Epithelial cell of proximal tubule (primary cell): ENCODE measurements around the gene EGLN1. TPM values are rescaled to one million over a fixed set of nuclear protein-coding genes. Genes with fewer than 3 reads are reported as not detected.

Experiments used
- DNase-seq: peaks from one replicate; pipeline ENCODE4 v3.0.0-alpha.2; 2011; ENCODE audit warnings: low read depth
- H3K4me3 ChIP-seq: 2 replicates; pipeline ENCODE4 v1.5.1; 2011; ENCODE audit warnings: low read depth, mild to moderate bottlenecking, low read length
- CTCF ChIP-seq: conservative IDR thresholded peaks from 2 replicates; pipeline ENCODE4 v1.5.1; 2012; ENCODE audit warnings: low read depth, mild to moderate bottlenecking, low read length
- total RNA-seq: library from RNA; depleted of rRNA; stranded (reverse); fragments of >200 nt; gene quantifications from 2 replicates; pipeline ENCODE4 v1.2.3, GENCODE V29; 2015

Gene EGLN1
- total RNA-seq, 1 donor from 2014 or later, result 34.5 TPM

- no peak for TF ChIP-seq CTCF
- no peak for DNase-seq
- no peak overlapping the region for H3K4me3 ChIP-seq
Measured at GRCh38 chr1:231396643-231397042, 25.4 kb downstream of the EGLN1 start.

GRCh38 chr1:231395998-231396390 lies 26.1 kb downstream of the EGLN1 start:
- TF ChIP-seq CTCF, result no peak
- DNase-seq, result no peak
- H3K4me3 ChIP-seq, result peak overlapping the region; percentile 18

- DNase-seq, result peak; percentile 97
- TF ChIP-seq CTCF, result no peak
- peak overlapping the region; percentile 19 for H3K4me3 ChIP-seq
Measured at GRCh38 chr1:231395076-231395997, 26.8 kb downstream of the EGLN1 start.

- TF ChIP-seq CTCF, result no peak
- H3K4me3 ChIP-seq, result no peak overlapping the region
- no peak for DNase-seq
Measured at GRCh38 chr1:231393668-231394067, 28.4 kb downstream of the EGLN1 start.

- H3K4me3 ChIP-seq, result no peak overlapping the region
- TF ChIP-seq CTCF, result peak; percentile 9
- no peak for DNase-seq
Measured at GRCh38 chr1:231392389-231393131, 29.5 kb downstream of the EGLN1 start.

- no peak overlapping the region for H3K4me3 ChIP-seq
- no peak for TF ChIP-seq CTCF
- DNase-seq, result no peak
Measured at GRCh38 chr1:231390071-231390470, 32.0 kb downstream of the EGLN1 start.
